ENCODE data around the gene GUF1.
"Not testable (repeated sequence)": the region's sequence is repeated elsewhere in the genome, so short reads cannot be mapped to it uniquely, and the experiment has no call there.

Gene GUF1

DNA sequence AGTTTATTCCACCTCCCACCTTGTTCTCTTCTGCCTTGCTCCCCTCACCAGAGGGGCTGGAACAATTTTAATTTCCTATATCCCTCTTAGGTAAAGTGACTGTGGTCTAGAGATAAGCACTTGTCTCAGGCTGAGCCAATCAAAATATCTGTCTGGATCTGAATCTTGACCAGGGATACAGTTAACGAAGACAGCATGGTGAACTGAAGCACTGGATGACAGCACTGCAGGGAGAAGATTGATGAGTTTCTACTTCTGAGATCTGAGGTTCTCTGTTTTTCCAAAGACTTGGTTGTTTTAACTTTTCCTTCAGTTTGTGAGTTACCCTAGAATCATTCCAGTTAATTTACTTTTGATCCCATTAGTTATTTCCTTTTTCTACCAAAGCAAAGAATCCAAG is 34.9 kb downstream of the GUF1 start:
- no peak for DNase-seq

DNA sequence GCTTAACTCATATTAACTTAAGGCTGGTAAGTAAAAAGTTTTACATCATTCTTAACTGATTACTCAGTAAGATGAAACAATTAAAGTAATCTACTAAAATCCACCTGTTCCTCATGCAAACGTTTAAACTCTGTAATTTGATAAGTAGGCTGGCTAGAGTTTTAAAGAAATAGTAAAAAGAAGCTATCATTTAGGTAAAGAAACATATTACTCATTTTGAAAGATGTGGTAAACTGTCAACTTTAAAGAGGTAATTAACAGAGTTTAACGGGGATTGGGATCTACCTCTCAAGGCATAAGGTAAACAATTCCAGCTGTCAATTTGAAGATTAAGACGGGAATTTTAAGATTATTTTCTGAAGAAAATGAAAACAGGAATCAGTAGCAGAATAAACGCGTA is 38.4 kb downstream of the GUF1 start:
- DNase-seq = no peak

DNA sequence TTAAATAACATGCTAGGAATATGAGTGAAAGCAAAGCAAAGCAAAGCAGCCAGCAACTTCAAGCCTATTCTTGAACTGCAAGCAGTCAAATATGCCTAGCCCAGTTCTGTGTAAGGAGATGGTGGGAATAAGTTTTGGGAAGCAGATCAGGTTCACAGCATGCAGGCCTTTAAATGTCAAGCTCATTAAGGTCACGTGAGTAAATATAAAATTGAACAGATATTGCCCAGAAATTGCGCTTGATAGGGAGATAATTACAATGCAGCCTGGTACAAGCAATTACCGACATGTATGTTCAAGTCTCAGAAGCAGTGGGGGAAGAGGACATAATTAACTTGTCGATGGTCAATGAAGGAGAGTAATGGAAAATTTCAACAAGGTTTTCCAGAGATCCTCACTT is 42.2 kb downstream of the GUF1 start:
- no peak for DNase-seq

DNA sequence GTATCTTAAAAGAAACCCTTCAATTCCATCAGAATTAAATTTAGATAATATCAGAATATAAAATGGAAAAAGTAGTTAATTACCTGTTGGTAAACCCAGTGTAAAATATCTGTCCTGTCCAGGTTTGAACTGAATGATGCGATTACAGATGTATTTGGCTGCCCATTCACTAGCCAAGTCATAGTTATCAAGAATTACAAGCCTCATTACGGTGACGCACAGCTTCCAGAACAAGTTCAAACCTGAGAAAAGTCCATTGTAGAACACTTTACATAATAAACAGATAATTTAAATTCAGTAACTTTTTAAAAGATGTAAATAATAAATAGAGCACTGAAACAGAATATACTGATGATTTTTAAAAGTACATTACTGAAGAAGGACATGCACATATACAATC is 43.8 kb downstream of the GUF1 start:
- DNase-seq = no peak

- no peak for DNase-seq
Observed at GRCh38 chr4:44725166-44725565, 46.9 kb downstream of the GUF1 start.

- DNase-seq = no peak
Observed at GRCh38 chr4:44725726-44726037, 47.5 kb downstream of the GUF1 start.

DNA sequence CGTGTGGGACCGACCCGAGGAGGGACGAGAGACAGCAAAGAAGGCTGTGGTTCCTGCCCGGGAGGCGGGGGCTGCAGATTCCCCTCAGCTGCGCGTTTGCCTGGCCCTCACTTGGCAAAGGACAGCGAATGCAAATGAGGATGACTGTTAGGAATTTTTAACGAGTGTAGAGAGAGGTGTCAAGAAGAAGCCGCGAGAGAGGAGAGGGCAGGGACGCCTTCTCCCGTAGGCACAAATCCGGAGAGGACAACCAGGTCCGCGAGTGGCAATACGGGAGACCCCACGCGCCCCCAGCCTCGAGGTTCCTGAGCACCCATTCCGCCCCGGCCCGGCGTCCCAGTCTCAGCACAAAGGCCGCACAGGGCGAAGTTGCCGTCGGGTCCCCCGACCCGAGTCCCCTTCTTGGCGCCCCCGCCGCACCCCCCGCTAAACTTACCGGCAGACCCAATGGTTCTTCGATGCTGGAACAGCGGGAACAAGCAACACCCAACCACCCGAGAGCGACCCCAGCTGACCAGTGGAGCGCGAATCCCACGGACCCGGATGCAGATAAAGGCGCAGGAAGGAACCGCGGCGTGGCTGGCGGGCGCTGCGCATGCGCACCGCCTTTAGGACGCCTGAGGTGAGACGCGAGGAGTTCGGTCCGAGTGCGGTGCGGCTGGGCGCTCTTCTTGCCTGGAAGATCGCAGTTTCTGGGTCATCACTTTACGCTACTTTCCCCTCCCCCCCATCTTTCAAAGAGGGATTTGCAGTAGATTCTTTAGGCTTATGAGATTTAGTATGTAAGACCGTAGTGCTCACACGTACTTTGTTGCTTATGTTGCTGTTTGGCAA is 48.0 kb downstream of the GUF1 start, which contains the start of gene GNPDA2:
Gene GNPDA2 (minus strand): TSS at position 519 of the 834 bp plus-strand sequence. CDS start 4,349 bp downstream, outside the sequence.
- DNase-seq = peak; percentile 79

DNA sequence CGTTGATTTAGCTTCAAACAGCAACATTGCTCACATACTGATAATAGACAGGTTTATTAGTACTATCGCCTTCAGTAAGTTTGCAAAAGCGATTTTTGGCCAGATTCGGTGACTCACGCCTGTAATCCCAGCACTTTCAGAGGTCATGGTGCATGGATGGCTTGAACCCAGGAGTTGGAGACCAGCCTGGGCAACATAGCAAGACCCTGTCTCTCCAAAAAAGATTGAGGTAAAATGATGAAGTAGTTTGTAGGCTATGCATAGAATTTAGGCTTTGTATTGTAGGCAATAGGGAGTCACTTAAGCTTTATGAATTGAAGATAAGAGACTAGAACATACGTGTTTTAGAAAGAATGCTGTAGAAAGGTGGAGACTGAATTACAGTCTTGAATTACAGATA is 49.3 kb downstream of the GUF1 start:
- DNase-seq = no peak

- not testable (repeated sequence) for DNase-seq
Observed at GRCh38 chr4:44728694-44729093, 50.5 kb downstream of the GUF1 start.

DNA sequence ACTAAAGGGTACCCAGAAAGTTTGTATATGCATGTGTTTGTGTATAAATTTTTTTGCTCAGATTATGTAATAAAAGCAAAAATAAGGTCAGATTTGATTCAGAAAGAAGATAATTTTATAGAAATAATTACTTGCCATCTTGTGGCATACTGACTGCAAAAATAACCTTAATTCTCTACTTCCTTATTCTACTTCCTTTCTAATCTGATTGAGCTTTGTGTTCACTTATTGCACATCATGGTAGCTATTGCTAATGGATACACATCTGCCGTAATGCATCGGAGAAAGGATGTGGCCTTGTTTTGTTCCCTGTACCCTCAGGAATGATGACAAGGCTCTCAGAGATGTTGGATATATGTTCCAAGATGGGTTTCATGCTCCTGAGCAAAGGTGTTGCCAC is 58.7 kb downstream of the GUF1 start:
- no peak for DNase-seq

- DNase-seq = no peak
Observed at GRCh38 chr4:44738615-44739014, 60.4 kb downstream of the GUF1 start.

GRCh38 chr4:44740201-44740600 is 62.0 kb downstream of the GUF1 start:
- no peak for DNase-seq
